Esophagus squamous epithelium (tissue), 4 donors: ENCODE results near the gene TSHZ2.

Experiments
- CTCF ChIP-seq, 6 experiments: fragments of 450-650 bp in 4 of 6; fragments of 200-600 bp in 2 of 6; sonication (generic) in 2 of 6; IDR thresholded peaks; one replicate each; pipeline ENCODE4 v1.5.1; 2016 to 2019; ENCODE audit warnings: antibody characterized with exemption in 6 of 6, mild to moderate bottlenecking in 4 of 6, moderate library complexity in 4 of 6
- POLR2A ChIP-seq, 4 donors: fragments of 450-650 bp; IDR thresholded peaks; one replicate each; pipeline ENCODE4 v1.6.1; 2017; ENCODE audit warnings: antibody characterized with exemption in 4 of 4, mild to moderate bottlenecking in 4 of 4, moderate library complexity in 3 of 4

GRCh38 chr20:53037621-53038020 lies 65.5 kb downstream of the TSHZ2 start:
- TF ChIP-seq CTCF (IDR thresholded peaks at IDR 0.05) (no peak), POLR2A (IDR thresholded peaks at IDR 0.05) (no peak)
